ENCODE data around the gene MEGF6. TPM values are rescaled to one million over a fixed set of nuclear protein-coding genes. Genes with fewer than 3 reads are reported as not detected.

Gene MEGF6
- polyA plus RNA-seq, 12 donors = 6.0 to 59.7 (median 11.5) TPM; not detected in 1

- no peak for DNase-seq
These were observed 121.1 kb downstream of the MEGF6 start for GRCh38 chr1:3490046-3490745.

- no peak for DNase-seq
These were observed 122.9 kb downstream of the MEGF6 start for GRCh38 chr1:3488432-3488831.

GRCh38 chr1:3485016-3485415, 126.3 kb downstream of the MEGF6 start:
- no peak for DNase-seq

- DNase-seq = no peak
These were observed 127.4 kb downstream of the MEGF6 start for GRCh38 chr1:3483801-3484444.

GRCh38 chr1:3483380-3483779, 127.9 kb downstream of the MEGF6 start:
- no peak for DNase-seq

GRCh38 chr1:3482378-3482849, 128.9 kb downstream of the MEGF6 start:
- no peak for DNase-seq

- DNase-seq = no peak
These were observed 129.4 kb downstream of the MEGF6 start for GRCh38 chr1:3481836-3482375.

- no peak for DNase-seq
These were observed 130.3 kb downstream of the MEGF6 start for GRCh38 chr1:3481046-3481445.

- DNase-seq = no peak
These were observed 131.0 kb downstream of the MEGF6 start for GRCh38 chr1:3480369-3480719.

- DNase-seq = no peak
These were observed 131.6 kb downstream of the MEGF6 start for GRCh38 chr1:3479511-3480368.

- DNase-seq = no peak
These were observed 133.1 kb downstream of the MEGF6 start for GRCh38 chr1:3478187-3478586.

- DNase-seq = no peak
These were observed 133.9 kb downstream of the MEGF6 start for GRCh38 chr1:3477241-3477995.

- DNase-seq = no peak
These were observed 134.6 kb downstream of the MEGF6 start for GRCh38 chr1:3476666-3477065.

GRCh38 chr1:3475839-3476573, 135.3 kb downstream of the MEGF6 start:
- no peak for DNase-seq

- no peak for DNase-seq
These were observed 136.9 kb downstream of the MEGF6 start for GRCh38 chr1:3474421-3474820.

- DNase-seq = no peak
These were observed 137.3 kb downstream of the MEGF6 start for GRCh38 chr1:3474016-3474415.

GRCh38 chr1:3473381-3473844, 137.9 kb downstream of the MEGF6 start:
- DNase-seq = no peak

GRCh38 chr1:3472906-3473305, 138.4 kb downstream of the MEGF6 start:
- no peak for DNase-seq

- no peak for DNase-seq
These were observed 139.0 kb downstream of the MEGF6 start for GRCh38 chr1:3472088-3472850.

Data from muscle of arm (tissue), 12 donors.